Putamen (tissue), 1 donor: ENCODE results near the gene UBAC2.

Experiments used
- DNase-seq: peaks from one replicate; pipeline ENCODE4 v3.0.0-alpha.2; 2016; ENCODE audit warnings: low spot score

UBAC2 gene, protein sequence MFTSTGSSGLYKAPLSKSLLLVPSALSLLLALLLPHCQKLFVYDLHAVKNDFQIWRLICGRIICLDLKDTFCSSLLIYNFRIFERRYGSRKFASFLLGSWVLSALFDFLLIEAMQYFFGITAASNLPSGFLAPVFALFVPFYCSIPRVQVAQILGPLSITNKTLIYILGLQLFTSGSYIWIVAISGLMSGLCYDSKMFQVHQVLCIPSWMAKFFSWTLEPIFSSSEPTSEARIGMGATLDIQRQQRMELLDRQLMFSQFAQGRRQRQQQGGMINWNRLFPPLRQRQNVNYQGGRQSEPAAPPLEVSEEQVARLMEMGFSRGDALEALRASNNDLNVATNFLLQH

DNA sequence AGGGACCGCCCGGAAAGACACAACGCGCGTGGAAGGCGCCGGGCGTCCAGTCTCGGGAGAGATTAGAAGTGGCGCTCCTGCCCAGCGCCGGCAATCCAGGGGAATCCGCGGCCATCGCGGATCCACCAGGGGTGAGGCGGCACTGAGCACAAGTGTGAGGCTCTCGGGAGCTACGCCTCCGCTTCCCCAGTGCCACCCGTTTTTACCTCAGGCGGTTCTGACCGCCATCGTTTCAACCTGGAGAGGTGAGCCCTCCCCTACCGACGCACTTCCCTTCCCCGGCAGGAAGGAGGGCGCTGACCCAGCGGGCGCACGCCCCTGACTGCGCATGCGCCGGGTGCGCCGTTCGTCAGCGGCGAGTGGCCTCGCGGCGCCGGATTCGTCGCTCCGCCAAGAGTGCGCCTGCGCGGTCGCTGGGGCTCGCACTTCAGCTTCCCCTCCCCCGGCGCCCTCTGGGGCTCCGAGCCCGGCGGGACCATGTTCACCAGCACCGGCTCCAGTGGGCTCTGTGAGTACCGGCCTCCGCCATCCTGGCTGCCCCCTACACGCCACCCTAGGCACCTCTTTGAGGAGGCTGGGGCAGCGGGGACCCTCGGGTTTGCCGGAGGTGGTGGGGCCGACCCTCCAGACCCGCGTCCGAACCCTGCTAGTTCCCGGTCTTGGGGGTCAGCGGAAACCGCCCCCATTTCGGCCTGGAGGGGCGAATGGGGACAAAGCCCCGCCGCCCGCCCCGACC, at the start of gene UBAC2:
Gene UBAC2 (plus strand): TSS at position 423 of the 736 bp plus-strand sequence. CDS start 55 bp downstream, at position 478.
- DNase-seq, result peak; percentile 94

DNA sequence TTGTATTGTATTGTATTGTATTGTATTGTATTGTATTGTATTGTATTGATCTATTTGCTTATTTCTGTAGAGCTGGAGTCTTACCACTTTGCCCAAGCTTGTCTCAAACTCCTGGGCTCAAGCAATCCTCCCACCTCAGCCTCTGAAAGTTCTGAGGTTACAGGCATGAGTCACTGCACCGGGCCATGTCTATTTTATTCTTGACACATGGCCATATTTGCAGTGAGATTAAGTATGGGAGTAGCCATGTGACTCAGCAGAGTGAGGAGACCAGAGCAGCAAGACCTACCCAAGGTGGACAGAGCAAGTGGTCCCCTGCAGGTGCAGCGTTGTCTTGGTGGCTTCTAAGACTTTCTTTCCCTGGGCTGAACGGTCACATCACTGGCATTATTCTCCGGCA, 49.1 kb upstream of the UBAC2 start:
- no peak for DNase-seq

DNA sequence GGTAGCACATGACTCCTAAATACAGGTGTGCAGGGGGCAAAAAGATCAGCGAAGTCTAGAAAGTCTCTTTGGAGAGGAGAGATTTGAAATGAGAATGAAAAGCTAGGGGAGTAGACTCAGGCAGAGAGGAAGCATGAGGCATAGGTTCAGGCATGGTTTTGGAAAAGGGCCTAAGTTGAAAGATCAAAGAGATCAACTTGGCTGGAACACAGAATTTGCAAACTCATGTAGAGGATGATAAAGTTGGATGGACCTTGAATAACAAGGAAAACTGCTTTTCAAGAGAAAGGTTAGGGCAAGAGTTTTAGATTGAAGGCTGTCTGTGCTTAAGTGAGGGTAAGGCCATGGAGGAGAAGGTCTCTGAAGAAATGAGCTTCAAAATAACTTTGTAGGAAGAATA, 47.4 kb upstream of the UBAC2 start:
- DNase-seq, result no peak

DNA sequence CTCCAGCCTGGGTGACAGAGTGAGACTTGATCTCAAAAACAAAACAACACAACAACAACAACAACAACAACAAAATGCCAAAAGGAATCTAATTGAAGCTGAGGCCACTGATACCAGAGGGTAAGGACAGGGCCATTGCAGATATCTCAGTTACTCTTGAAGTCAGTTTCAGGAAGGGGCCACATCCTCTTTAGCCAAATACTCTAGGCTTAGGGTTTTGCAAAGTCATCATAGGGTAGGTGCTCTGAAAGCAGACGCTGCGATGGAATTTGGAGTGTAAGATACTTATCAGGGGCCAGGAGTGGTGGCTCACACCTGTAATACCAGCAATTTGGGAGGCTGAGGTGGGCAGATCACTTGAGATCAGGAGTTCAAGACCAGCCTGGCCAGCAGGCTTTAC, 46.6 kb upstream of the UBAC2 start:
- no peak for DNase-seq

DNA sequence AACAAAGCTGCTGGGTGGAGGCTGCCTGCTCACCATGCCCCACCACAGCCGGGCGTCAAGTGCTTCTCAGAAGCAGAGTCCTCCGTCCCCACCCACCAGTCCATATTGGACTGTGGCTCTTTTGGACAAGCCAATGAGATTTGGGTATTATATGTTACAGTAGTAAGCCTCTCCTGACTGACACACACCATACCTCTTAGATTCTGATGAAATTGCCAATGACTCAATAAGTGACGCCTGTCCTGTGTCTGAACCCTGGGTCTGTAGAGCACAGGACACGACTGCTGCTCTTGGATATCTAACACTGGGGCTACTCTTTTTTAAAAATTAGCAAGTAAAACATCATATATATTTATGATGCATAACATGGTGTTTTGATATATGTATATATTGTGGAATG, 44.8 kb upstream of the UBAC2 start:
- DNase-seq, result no peak

DNA sequence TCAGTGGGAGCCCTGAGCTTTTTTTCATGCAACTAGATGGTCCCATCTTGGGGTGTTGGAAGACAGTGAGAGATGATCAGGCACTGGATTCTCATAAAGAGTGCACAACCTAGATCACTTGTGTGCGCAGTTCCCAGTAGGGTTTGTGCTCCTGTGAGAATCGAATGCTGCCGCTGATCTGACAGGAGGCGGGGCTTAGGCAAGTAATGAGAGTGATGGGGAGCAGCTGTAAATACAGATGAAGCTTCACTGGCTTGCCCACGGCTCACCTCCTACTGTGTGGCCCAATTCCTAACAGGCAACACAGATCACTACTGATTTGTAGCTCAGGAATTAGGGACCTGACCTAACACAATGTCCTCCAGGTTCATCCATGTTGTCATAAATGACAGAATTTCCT, 43.6 kb upstream of the UBAC2 start:
- no peak for DNase-seq

DNA sequence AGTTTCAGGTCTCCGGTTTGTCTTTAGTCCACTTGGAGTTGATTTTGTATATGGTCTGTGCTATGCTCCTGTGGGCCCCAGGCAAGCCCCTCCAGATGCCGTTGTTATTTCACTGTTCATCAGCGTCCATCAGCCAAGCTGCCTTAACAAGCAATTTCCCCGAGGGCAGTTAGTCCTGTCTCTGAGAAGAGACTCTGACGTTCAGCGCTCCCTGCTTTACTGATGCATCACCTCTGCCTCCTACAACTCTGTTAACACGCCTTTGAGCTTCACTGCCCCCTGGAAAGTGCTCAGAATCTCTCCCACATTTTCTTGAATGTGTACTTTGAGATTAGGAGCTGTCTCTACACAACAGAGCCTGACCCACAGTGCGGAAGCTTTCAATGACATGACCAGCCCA, 41.8 kb upstream of the UBAC2 start:
- DNase-seq, result no peak

DNA sequence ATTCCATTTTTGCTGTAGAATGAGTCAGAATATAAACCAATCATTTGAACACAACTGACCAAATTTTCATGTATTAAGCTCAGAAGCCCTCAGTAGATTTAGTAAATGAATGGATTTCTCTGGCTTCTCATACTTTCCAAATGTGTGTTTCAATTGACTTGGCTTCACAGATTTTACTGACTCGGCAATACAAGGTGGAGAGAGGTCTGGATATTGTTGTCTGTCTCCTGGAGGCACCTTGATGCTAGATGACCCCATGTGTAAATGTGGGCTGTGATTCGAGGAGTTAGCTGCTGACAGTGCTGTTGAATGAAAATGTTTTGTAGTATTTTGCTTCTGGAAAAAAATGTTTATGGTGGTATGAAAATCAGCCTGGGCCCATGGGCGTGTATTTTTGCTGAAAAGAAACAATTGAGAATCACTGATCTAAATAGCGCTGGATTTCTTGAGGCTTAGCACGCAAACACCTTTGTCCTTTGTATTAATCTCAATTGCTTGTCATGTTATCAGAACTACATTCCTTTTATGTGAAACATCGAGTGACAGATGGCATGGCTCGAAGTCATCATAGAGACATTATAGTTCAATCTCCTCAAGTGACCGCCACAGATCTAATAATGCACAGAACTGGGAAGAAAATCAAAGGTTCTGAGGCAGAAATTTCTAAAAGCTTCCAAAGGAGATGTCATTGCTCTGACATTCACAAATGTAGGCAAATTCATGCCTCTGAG, 41.2 kb upstream of the UBAC2 start:
- DNase-seq, result no peak

DNA sequence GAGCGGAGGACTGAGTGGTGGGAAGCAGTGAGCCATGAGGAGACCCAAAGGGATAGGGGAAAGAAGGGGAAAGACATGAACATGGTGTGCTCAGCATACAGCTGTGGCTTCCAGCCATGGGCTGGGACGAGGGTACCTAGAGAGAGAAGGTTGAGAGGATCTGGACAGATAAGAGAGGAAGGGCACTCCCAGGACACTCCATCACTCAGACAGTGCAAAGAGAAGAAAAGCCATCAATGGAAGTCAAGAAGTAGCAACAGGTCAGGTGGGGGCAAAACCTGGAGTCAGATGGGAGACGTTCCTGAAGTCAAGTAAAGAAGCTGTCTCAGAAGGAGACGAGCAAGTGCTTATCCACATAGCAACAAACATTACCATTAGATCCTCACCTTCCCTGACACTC, 40.2 kb upstream of the UBAC2 start:
- DNase-seq, result no peak

DNA sequence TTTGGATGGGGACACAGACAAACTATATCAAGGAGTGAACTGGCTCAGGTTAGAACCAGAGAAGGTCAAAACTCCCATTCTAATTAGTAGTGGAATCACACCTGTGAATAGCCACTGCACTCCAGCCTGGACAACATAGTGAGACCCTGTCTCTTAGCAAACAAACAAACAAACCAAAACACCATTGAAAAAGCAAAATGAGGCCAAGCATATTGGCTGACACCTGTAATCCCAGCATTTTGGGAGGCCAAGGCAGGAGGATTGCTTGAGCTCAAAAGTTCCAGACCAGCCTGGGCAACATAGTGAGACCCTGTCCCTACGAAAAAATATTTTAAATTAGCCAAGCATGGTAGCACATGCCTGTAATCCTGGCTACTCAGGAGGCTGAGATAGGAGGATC, 39.1 kb upstream of the UBAC2 start:
- no peak for DNase-seq

DNA sequence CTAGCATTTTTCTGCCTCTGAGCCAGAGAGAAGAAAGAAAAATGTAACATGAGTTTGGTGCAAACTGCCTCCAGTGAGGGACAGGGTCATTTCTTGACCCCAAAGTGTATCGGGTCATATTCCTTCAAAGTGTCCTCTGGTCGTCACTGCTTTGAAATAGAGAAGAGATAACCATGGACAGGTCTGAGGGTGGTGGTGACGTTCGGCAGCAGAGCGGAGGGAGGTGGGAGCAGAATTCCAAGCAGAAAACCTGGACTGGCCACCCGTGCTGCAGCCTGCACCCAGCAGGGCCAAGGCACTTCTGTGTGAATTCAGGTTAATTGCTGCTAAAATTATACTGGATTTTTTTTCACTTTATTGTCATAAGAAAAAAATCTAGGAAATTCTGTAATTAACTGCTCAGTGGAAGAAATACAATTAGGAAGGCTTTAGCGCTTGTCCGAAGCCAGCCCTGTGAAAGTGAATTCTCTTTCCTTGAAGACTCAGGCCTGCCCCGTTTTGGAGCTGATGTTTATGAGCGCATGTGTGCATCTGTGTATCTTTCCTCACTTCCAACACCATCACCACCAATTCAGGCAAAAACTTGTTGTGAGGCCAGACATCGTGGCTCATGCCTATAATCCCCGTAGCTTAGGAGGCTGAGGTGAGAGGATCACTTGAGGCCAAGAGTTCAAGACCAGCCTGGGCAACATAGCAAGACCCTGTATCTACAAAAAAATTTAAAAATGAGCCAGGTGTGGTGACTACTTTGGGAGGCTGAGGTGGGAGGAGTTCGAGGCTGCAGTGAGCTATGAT, 37.9 kb upstream of the UBAC2 start:
- DNase-seq, result no peak

DNA sequence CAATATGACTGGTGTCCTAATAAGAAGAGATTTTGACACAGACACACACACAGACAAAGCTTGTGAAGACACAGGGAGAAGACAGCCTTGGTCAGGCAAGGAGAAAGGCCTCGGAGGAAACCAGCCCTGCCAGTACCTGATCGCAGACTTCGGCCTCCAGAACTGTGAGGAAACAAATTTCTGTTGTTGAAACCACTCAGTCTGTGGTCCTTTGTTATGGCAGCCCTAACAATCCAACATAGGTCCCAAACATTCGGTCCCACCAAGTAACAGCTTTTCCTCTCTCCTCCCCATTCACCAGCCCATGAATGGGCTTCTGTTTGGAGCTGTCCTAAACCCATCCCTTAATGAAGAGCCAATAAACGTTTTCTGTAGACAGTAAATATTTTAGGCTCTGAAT, 36.4 kb upstream of the UBAC2 start:
- DNase-seq, result no peak

DNA sequence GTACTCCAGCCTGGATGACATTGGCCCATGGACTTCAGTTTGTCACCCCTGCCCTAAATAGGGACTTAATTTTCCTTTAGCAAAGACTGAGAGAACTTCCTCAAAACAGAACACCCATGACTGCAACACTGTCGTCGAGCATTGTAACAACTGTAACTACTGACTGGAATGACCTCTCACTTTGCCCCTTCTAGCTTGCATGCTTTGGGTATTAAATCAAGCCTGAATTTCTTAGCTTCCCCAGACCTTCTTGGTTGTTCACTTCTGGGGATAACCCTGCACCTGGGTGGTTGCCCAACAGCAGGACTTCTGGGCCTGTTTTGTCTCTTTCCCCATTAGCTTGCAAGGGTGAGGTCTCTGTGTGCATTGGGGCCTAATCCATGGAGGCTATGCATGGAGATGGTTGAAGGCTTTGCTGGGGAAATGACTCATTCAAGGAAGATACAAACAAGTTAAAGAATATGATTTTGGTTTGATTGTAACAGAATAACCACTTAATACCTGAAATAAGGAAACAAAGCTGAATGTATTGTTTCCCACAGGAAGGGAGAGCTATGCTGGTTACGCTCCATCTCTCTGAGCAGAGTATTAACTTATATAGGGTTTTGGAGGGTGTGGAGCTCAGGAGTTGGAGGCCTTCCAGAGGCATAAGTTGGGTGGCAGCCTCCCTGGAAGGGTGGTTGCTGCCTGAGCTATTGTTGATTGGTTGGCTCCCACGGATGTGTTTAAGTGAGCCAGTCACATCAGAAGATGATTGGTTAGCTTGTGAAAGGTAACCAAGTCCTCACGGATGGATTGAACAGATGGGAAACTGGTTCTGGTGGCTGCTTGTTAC, 34.7 kb upstream of the UBAC2 start:
- no peak for DNase-seq

DNA sequence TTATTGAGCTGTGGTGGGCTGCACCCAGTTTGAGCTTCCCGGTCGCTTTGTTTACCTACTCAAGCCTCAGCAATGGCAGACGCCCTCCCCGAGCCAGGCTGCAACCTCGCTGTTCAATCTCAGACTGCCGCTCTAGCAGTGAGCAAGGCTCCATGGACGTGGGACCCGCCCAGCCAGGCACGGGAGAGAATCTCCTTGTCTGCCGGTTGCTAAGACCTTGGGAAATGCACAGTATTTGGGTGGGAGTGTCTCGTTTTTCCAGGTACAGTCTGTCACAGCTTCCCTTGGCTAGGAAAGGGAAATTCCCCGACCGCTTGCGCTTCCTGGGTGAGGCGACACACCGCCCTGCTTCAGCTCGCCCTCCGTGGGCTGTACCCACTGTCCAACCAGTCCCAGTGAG, 27.7 kb upstream of the UBAC2 start:
- no peak for DNase-seq

DNA sequence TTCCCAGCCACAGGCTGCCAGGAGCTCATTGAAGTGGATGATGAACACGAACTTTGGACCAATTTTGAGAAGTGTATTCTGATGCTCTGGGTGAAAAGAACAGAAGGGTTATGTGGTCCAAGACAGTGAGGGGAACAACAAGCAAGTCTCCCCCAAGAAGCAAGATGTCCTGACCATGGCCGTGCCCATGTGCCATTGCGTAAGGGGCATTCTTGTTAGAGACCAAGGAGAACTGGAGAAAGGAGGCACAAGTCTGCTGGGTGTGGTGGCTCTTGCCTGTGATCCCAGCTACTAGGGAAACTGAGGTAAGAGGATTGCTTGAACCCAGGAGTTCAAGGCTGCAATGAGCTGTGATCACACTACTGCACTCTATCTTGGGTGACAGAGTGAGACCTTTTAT, 27.0 kb upstream of the UBAC2 start:
- no peak for DNase-seq

DNA sequence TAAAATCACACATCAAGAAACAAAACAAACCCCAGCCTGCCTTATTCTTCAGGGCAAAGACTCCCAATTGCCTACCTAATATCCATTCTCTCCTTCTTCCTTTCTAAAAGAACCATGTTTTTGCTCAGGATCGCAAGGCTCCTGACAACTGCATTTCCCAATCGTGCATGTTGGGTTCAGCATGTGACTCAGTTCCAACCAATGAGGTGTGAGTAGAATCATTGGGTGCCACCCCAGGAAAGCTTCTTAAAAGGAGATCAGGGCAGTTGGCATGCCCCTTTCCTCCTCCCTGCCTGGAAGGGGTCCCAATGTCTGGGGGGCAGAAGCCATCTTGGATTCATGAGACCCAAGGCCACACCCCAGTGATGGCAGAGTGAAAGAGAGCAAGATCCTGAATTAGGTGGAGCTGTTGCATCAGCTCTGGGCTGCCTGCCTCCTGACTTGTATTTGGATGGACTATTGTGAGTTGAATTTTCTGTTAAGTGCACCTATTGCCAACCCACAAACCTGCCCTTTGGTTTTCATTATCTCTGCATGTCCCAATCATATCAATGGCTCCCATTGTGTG, 26.0 kb upstream of the UBAC2 start:
- no peak for DNase-seq

DNA sequence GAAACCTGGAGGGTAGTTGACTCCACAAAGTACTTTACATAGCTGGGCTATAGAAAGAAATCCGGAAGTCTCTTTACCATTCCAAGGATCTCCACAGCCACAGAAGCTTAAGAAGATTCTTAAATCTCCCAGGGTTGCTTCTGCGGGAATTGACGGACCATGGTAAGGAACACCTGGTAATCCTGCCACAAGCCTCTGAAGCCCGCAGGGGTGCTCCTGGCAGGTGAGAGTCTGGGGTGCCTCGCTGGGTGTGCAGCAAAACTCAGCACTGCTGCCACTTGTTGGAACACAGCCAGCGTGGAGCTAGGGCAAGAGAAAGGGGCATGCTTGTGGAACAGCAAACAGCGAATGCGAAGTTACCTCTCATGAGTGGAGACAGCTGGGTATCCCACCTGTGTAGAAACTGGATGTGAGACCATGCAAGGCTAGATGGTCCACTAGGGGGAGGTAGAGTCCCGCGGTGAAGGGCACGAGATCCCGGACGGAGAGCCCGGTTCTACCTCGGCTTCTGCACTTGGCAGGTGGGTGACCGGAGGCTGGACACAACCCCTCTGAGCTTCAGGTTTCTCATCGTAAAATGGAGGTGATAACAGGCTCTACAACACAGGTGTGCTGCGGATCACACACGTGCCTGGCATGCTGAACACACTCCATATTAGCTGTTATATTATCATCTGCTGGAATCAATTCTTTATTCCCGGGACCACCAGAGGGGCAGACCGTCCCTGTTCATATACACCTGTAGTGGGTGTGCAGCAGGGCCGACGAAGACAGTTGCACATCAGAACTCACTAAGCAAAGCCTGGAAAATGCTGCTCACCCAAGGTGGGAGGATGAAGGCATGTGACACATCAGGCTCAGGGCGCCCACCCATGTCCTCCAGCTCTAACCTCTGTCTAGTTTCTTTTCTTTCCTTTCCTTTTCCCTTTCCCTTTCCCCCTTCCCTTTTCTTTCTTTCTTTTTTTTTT, 24.1 kb upstream of the UBAC2 start:
- DNase-seq, result peak; percentile 22

DNA sequence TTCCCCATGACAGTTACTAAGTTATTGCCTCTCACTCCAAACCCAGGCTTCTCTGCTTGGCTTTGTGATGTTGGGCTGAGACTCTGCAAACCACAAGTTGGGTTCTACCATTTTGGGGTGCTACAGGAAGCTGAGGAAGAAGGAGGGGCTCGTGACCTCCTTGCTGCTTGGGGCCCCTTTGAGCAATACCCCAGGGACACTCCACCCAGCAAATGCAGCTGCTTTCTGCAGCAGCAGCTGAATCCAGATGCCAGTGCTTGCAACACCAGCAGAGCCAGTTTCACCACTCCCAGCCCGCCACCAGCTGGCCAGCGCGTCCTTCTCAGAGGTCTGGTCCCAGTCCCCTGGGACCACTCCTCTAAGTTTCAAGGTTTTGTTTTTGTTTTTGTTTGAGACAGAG, 22.0 kb upstream of the UBAC2 start:
- no peak for DNase-seq

DNA sequence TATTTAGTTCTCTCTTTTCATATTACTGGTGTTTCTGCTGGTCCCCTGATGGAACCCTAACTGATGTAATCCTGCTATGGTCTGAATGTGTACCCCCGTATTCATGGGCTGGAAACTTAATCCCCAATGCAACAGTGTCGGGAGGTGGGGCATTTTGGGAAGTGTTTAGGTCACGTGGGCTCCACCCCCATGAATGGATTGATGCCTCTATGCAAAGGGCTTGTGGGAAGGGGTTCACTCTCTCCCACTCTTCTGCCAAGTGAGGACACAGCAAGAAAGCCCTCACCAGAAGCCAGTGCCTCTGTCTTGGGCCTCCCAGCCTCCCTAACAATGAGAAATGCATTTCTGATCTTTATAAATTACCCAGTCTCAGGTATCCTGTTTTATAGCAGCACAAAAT, 21.2 kb upstream of the UBAC2 start:
- no peak for DNase-seq

DNA sequence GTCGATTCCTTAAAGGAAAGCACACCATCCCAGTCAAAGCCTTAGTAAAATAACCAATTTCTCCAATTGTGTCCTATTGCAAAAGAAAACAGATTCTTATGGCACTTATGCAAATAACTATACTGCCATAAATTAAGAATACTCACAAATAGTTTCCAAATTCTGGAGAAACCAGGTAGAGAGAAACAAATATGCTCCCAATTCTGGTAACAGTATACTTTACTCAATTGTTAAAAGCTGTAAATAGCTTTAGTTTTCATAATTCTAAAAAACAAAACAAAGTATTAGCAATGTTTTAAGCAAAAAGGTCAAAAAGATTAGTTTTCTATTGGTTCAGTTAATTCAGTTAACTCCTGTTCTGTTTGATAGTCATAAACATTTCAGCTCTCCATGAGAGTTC, 18.2 kb upstream of the UBAC2 start:
- DNase-seq, result no peak
